Activated T-helper 2 cell treated with anti-CD3 and anti-CD28 coated beads, Interferon-gamma antibody, Interleukin-2, Interleukin-4, amounts not matched to agents 10 μg/mL and 5 μg/mL and 100 μg/mL, durations not matched to agents 14 hours and 24 hours and 36 hours (primary cell): ENCODE data around the gene SCLY. TPM values are rescaled to one million over a fixed set of nuclear protein-coding genes. Genes with fewer than 3 reads are reported as not detected.

Source experiments
- DNase-seq: peaks from one replicate; pipeline ENCODE4 v3.0.0; 2021; ENCODE audit warnings: low spot score
- H3K27ac Mint-ChIP-seq: one replicate; pipeline ENCODE4 v1.8.0; 2021; ENCODE audit warnings: mixed read lengths
- H3K27me3 Mint-ChIP-seq: one replicate; pipeline ENCODE4 v1.8.0; 2021; ENCODE audit warnings: low read depth, mixed read lengths
- H3K36me3 Mint-ChIP-seq: one replicate; pipeline ENCODE4 v1.8.0; 2021; ENCODE audit warnings: low read depth, mixed read lengths
- H3K4me1 Mint-ChIP-seq: one replicate; pipeline ENCODE4 v1.8.0; 2021; ENCODE audit warnings: low read depth, mixed read lengths
- H3K4me3 Mint-ChIP-seq: one replicate; pipeline ENCODE4 v1.8.0; 2021; ENCODE audit warnings: low read depth, mild to moderate bottlenecking, moderate library complexity, mixed read lengths
- H3K9me3 Mint-ChIP-seq: one replicate; pipeline ENCODE4 v1.8.0; 2021; ENCODE audit warnings: mixed read lengths
- intact Hi-C: fragments of 100-400 bp; cut with micrococcal nuclease; formaldehyde crosslinking; loops from one replicate; pipeline ENCODE4 v1.15.1; 2023
- total RNA-seq: library from RNA; stranded (reverse); gene quantifications from 2 replicates; pipeline ENCODE4 v1.2.3, GENCODE V29; 2022

SCLY gene
- total RNA-seq, 1 donor from 2014 or later = 102 TPM

- Mint-ChIP-seq H3K27ac (no peak overlapping the region), H3K4me3 (no peak overlapping the region), H3K4me1 (no peaks in the 10 kb centered on the region), H3K27me3 (no peaks in the 10 kb centered on the region), H3K36me3 (no peaks in the 10 kb centered on the region), H3K9me3 (no peaks in the 10 kb centered on the region)
- intact Hi-C loops = no loop called here
- DNase-seq = no peak
Observed at GRCh38 chr2:238132463-238133450, 72.0 kb downstream of the SCLY start.

GRCh38 chr2:238133499-238134392, 72.9 kb downstream of the SCLY start:
- Mint-ChIP-seq H3K36me3 (no peaks in the 10 kb centered on the region), H3K27me3 (no peaks in the 10 kb centered on the region), H3K9me3 (no peaks in the 10 kb centered on the region), H3K4me1 (no peaks in the 10 kb centered on the region), H3K4me3 (no peak overlapping the region), H3K27ac (no peak overlapping the region)
- DNase-seq = no peak
- intact Hi-C loops = no loop called here

GRCh38 chr2:238134393-238134785, 73.6 kb downstream of the SCLY start:
- no peaks in the 10 kb centered on the region for H3K9me3 Mint-ChIP-seq
- H3K27me3 Mint-ChIP-seq = no peaks in the 10 kb centered on the region
- DNase-seq = no peak
- no peak overlapping the region for H3K4me3 Mint-ChIP-seq
- H3K4me1 Mint-ChIP-seq = no peaks in the 10 kb centered on the region
- no peak overlapping the region for H3K27ac Mint-ChIP-seq
- H3K36me3 Mint-ChIP-seq = no peaks in the 10 kb centered on the region
- intact Hi-C loops = no loop called here

- Mint-ChIP-seq H3K9me3 (no peaks in the 10 kb centered on the region), H3K36me3 (no peaks in the 10 kb centered on the region), H3K4me1 (no peaks in the 10 kb centered on the region), H3K4me3 (no peak overlapping the region), H3K27me3 (no peaks in the 10 kb centered on the region), H3K27ac (no peak overlapping the region)
- no peak for DNase-seq
- intact Hi-C loops = no loop called here
Observed at GRCh38 chr2:238135601-238136150, 74.9 kb downstream of the SCLY start.

- no peak overlapping the region for H3K27ac Mint-ChIP-seq
- no peaks in the 10 kb centered on the region for H3K36me3 Mint-ChIP-seq
- no peaks in the 10 kb centered on the region for H3K27me3 Mint-ChIP-seq
- H3K4me1 Mint-ChIP-seq = no peaks in the 10 kb centered on the region
- no peak for DNase-seq
- H3K9me3 Mint-ChIP-seq = no peaks in the 10 kb centered on the region
- H3K4me3 Mint-ChIP-seq = no peak overlapping the region
- intact Hi-C loops = no loop called here
Observed at GRCh38 chr2:238136820-238137537, 76.2 kb downstream of the SCLY start.

GRCh38 chr2:238137885-238138284, 77.1 kb downstream of the SCLY start:
- H3K27me3 Mint-ChIP-seq = no peaks in the 10 kb centered on the region
- intact Hi-C loops = no loop called here
- no peaks in the 10 kb centered on the region for H3K36me3 Mint-ChIP-seq
- no peaks in the 10 kb centered on the region for H3K9me3 Mint-ChIP-seq
- no peak for DNase-seq
- no peak overlapping the region for H3K4me3 Mint-ChIP-seq
- no peak overlapping the region for H3K27ac Mint-ChIP-seq
- H3K4me1 Mint-ChIP-seq = no peaks in the 10 kb centered on the region

- no peak within 1 kb of the TSS for H3K4me3 Mint-ChIP-seq
- H3K27me3 Mint-ChIP-seq = no peaks in the 10 kb centered on the region
- H3K36me3 Mint-ChIP-seq = no peaks in the 10 kb centered on the region
- H3K9me3 Mint-ChIP-seq = no peaks in the 10 kb centered on the region
- no peaks in the 10 kb centered on the region for H3K4me1 Mint-ChIP-seq
- H3K27ac Mint-ChIP-seq = no peak within 1 kb of the TSS
- no peak for DNase-seq
- intact Hi-C loops = no loop called here
Observed at GRCh38 chr2:238138331-238139195, 77.8 kb downstream of the SCLY start, which contains the start of gene KLHL30. KLHL30 (plus strand) TSS chr2:238138668; CDS start chr2:238140755, 2,087 bp downstream.

GRCh38 chr2:238139196-238140039, 78.6 kb downstream of the SCLY start:
- Mint-ChIP-seq H3K27me3 (no peaks in the 10 kb centered on the region), H3K36me3 (no peaks in the 10 kb centered on the region), H3K4me3 (no peak overlapping the region), H3K9me3 (no peaks in the 10 kb centered on the region), H3K4me1 (no peaks in the 10 kb centered on the region), H3K27ac (no peak overlapping the region)
- intact Hi-C loops = no loop called here
- no peak for DNase-seq

- Mint-ChIP-seq H3K4me3 (no peak overlapping the region), H3K4me1 (no peaks in the 10 kb centered on the region), H3K36me3 (no peaks in the 10 kb centered on the region), H3K27me3 (no peaks in the 10 kb centered on the region), H3K9me3 (no peaks in the 10 kb centered on the region), H3K27ac (no peak overlapping the region)
- DNase-seq = no peak
- intact Hi-C loops = no loop called here
Observed at GRCh38 chr2:238140040-238140439, 79.2 kb downstream of the SCLY start.

GRCh38 chr2:238140721-238141540, 80.1 kb downstream of the SCLY start:
- Mint-ChIP-seq H3K4me3 (no peak overlapping the region), H3K36me3 (no peaks in the 10 kb centered on the region), H3K4me1 (no peaks in the 10 kb centered on the region), H3K27me3 (no peaks in the 10 kb centered on the region), H3K27ac (no peak overlapping the region), H3K9me3 (no peaks in the 10 kb centered on the region)
- intact Hi-C loops = no loop called here
- no peak for DNase-seq
